A549 (cell line): Measurements from ENCODE around the gene GFY. TPM values are rescaled to one million over a fixed set of nuclear protein-coding genes. Genes with fewer than 3 reads are reported as not detected.

Source experiments
- ATAC-seq, 2 experiments: fragments of 200-7000 bp in 1 of 2; fragments of >200 bp in 1 of 2; cut with Nextera tagmentation in 1 of 2; cut with Tn5 transposase in 1 of 2; 3 replicates each; pipeline versions ENCODE4 v1.8.0 to v1.9.1; 2018 to 2020; ENCODE audit warnings: mild to moderate bottlenecking in 1 of 2, moderate library complexity in 1 of 2
- CTCF ChIA-PET: fragments of 300-600 bp; sonication (Branson Sonifier 250); formaldehyde crosslinking; extraction: SDS; loops from one replicate; lab custom pipeline; 2021; ENCODE audit warnings: antibody characterized with exemption, inconsistent platforms; lab: Yijun Ruan, JAX
- POLR2A ChIA-PET: fragments of 350-600 bp; formaldehyde crosslinking; extraction: SDS; loops from one replicate; lab custom pipeline; 2021; ENCODE audit warnings: antibody characterized with exemption, inconsistent platforms; lab: Yijun Ruan, JAX
- DNase-seq, 2 experiments: peaks; one replicate each; pipeline versions ENCODE4 v3.0.0 to v3.0.0-alpha.2; 2011 to 2016; ENCODE audit warnings: low read depth in 1 of 2, low spot score in 1 of 2
- FAIRE-seq: peaks from 2 replicates; lab custom pipeline; 2011; peaks lifted over from hg19 to GRCh38; lab: Jason Lieb, UNC
- H3K27ac ChIP-seq, 2 experiments: fragments of >200 bp; sonication (Bioruptor Twin); formaldehyde crosslinking; 3 replicates each; pipeline ENCODE4 v1.5.1; 2016 to 2017
- H3K4me1 ChIP-seq: fragments of >200 bp; sonication (Bioruptor Twin); formaldehyde crosslinking; 3 replicates; pipeline ENCODE4 v1.6.1; 2016
- H3K4me2 ChIP-seq: fragments of >200 bp; sonication (Bioruptor Twin); formaldehyde crosslinking; 3 replicates; pipeline ENCODE4 v1.6.1; 2016
- H3K4me3 ChIP-seq: fragments of >200 bp; sonication (Bioruptor Twin); formaldehyde crosslinking; 3 replicates; pipeline ENCODE4 v1.5.1; 2016
- H3K9me3 ChIP-seq: fragments of >200 bp; sonication (Bioruptor Twin); formaldehyde crosslinking; 3 replicates; pipeline ENCODE4 v1.6.1; 2016
- ATOH8 ChIP-seq: fragments of 250-450 bp; sonication (Bioruptor Pico); IDR thresholded peaks from 2 replicates; pipeline ENCODE4 v1.5.0; 2020; ENCODE audit warnings: low read depth, mild to moderate bottlenecking, moderate library complexity
- BHLHE40 ChIP-seq: IDR thresholded peaks from 2 replicates; pipeline ENCODE4 v1.6.1; 2012; ENCODE audit warnings: low read depth, low read length, inconsistent platforms
- FOXS1 ChIP-seq: fragments of 250-450 bp; sonication (Bioruptor Pico); IDR thresholded peaks from 2 replicates; pipeline ENCODE4 v1.5.0; 2020; ENCODE audit warnings: mild to moderate bottlenecking, moderate library complexity
- HDAC2 ChIP-seq: fragments of 200-600 bp; sonication (generic); IDR thresholded peaks from 2 replicates; pipeline ENCODE4 v1.6.1; 2016
- HOXA7 ChIP-seq: fragments of 250-450 bp; sonication (Bioruptor Pico); IDR thresholded peaks from 2 replicates; pipeline ENCODE4 v1.5.0; 2020; ENCODE audit warnings: mild to moderate bottlenecking, moderate library complexity
- HOXB13 ChIP-seq: fragments of 250-450 bp; sonication (Bioruptor Pico); IDR thresholded peaks from 2 replicates; pipeline ENCODE4 v1.5.0; 2020; ENCODE audit warnings: low read depth, mild to moderate bottlenecking, moderate library complexity
- MAX ChIP-seq: IDR thresholded peaks from 2 replicates; pipeline ENCODE4 v1.6.1; 2012
- MYC ChIP-seq: IDR thresholded peaks from 2 replicates; pipeline ENCODE4 v1.6.1; 2012; ENCODE audit warnings: mild to moderate bottlenecking, inconsistent platforms, low read length, improper control_type of control experiment, borderline replicate concordance
- PBX3 ChIP-seq: IDR thresholded peaks from 2 replicates; pipeline ENCODE4 v1.6.1; 2012
- PHF8 ChIP-seq: fragments of 200-600 bp; sonication (generic); IDR thresholded peaks from 2 replicates; pipeline ENCODE4 v1.6.1; 2016; ENCODE audit warnings: low read depth, mild to moderate bottlenecking, antibody characterized with exemption, moderate library complexity, borderline replicate concordance
- POLR2A ChIP-seq: IDR thresholded peaks from 2 replicates; pipeline ENCODE4 v1.6.1; 2012; ENCODE audit warnings: mild to moderate bottlenecking, low read length
- POLR2AphosphoS2 ChIP-seq: conservative IDR thresholded peaks from 2 replicates; pipeline ENCODE4 v1.6.1; 2012; ENCODE audit warnings: low read length, improper control_type of control experiment, inconsistent platforms
- RARB ChIP-seq: fragments of 250-450 bp; sonication (Bioruptor Pico); IDR thresholded peaks from 2 replicates; pipeline ENCODE4 v1.8.0; 2021; ENCODE audit warnings: mild to moderate bottlenecking, moderate library complexity
- RNF2 ChIP-seq: fragments of 200-600 bp; sonication (generic); IDR thresholded peaks from 2 replicates; pipeline ENCODE4 v1.6.1; 2016; ENCODE audit warnings: low read depth, mild to moderate bottlenecking, antibody characterized with exemption, moderate library complexity, borderline replicate concordance
- SMC3 ChIP-seq: fragments of >200 bp; sonication (Bioruptor Twin); formaldehyde crosslinking; IDR thresholded peaks from 3 replicates; pipeline ENCODE4 v1.6.1; 2018; ENCODE audit warnings: inconsistent platforms
- TFCP2L1 ChIP-seq: fragments of 250-450 bp; sonication (Bioruptor Pico); IDR thresholded peaks from 2 replicates; pipeline ENCODE4 v1.5.0; 2021; ENCODE audit warnings: mild to moderate bottlenecking
- ZC3H11A ChIP-seq: fragments of 450-650 bp; IDR thresholded peaks from 2 replicates; pipeline ENCODE4 v1.6.1; 2014; ENCODE audit warnings: antibody characterized with exemption, mild to moderate bottlenecking
- ZSCAN20 ChIP-seq: fragments of 250-450 bp; sonication (Bioruptor Pico); IDR thresholded peaks from 2 replicates; pipeline ENCODE4 v1.8.0; 2022; ENCODE audit warnings: mild to moderate bottlenecking, moderate library complexity
- WGBS: methylation state at CpG from one replicate; pipeline ENCODE4 v1.1.6; 2017; ENCODE audit errors: missing lambda C conversion rate; 5-methylcytosine and 5-hydroxymethylcytosine counted together
- polyA plus RNA-seq, 4 experiments: library from polyadenylated mRNA; depleted of rRNA in 3 of 4; stranded (reverse); fragments of >200 nt; fragmentation: RNase III in 1 of 4; extraction: RNeasy Plus Mini Kit Qiagen cat#74134 plus additional on column Dnase treatment in 1 of 4; gene quantifications; 2 replicates in 3 of 4; 3 replicates in 1 of 4; pipeline ENCODE4 v1.2.3, GENCODE V29; 2011 to 2017
- TF ChIP-seq, protein P1 (sequence below): fragments of 250-450 bp; sonication (Bioruptor Pico); IDR thresholded peaks from 2 replicates; pipeline ENCODE4 v1.5.0; 2021; ENCODE audit warnings: mild to moderate bottlenecking, moderate library complexity, borderline replicate concordance

The GFY gene
- polyA plus RNA-seq, 2 of the 4 experiments (the other 2 are of a cell fraction): 0.06 TPM; not detected in 1

DNA sequence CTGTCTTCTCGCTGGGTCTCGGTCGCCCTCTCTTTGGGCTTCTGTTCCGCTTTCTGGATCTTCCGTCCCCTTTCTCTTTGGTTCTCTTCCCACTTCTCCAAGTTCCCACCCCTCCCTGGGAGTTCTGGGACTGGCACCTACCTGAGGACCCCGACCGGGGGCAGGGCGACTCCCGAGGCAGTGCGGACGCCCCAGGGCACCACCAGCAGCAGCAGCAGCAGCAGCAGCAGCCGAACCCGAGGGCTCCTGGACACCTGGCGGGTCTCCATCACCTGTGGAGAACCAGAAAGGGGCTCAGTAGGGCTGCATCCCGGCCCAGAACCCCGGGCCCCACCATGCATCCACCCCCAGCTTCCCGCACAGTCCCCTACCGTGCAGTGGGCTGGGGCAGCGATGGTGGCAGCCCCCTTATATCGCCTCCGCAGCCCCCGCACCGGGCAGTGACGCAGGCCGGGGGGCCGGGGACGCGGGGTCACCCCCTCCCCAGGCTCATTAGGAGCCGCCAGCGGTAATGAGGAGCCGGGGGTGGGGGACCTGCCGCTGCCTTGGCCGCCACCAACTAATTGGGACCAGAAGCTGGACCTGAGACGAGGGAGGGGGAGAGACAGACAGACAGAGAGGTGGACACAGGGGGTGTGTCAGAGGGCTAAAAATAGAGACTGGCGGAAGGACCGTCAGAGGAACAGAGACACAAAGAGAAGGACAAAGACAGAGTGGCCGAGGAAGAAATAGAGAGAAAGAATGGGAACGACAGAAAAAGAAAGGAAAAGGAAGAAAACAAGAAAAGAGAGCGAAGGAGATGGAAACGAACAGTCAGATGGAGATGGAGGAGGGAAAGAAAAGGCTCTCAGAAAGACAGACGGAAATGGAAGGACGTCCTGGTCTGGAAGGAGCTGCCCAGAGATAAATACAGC, 1.9 kb upstream of the GFY start, which contains the start of gene PTH2:
PTH2 (minus strand) TSS at position 371 of the 914 bp plus-strand sequence; CDS start at position 269, 102 bp downstream.
- TF ChIP-seq HOXA7 (no peak), POLR2AphosphoS2 (no peak)
- TF ChIP-seq, all 56 proteins: peak for 0
- H3K4me3 ChIP-seq: peak within 1 kb of the TSS; percentile 38
- ATAC-seq (no peak), DNase-seq (no peak), FAIRE-seq (no peak)
- H3K9me3 ChIP-seq: no peaks in the 10 kb centered on the region
- ChIA-PET POLR2A (no interaction called here), CTCF (interaction anchor here (0.9 to 13.8 kb wide), 7 partner anchors 8 to 197 kb away, joined by 3 to 141 read pairs (median 7); partner anchors contain the start of gene PIH1D1)
- peak within 1 kb of the TSS; percentile 88 for H3K4me2 ChIP-seq
- peaks cover 34% of the 10 kb centered on the region for H3K4me1 ChIP-seq
- whole genome bisulfite sequencing: 40% methylated on average over 25 of the region's 42 CpGs
- H3K27ac ChIP-seq: peak within 1 kb of the TSS; percentile 27 to 79; a peak in 5 of 6 replicates

DNA sequence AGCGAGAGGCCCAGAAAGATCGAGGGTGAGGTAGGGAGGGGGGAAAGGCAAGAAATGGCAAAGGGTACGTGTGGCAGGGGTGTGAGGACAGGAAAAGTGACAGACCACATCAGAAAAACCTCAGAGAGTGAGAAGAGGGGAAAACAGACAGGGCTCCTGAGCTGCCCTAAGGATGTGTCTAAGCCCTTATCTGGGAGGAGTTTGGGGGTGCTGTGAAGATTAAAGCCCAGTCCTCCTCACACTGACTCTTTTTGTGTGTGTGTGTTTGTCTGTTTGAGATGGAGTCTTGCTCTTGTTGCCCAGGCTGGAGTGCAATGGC, 1.2 kb upstream of the GFY start:
- ChIA-PET CTCF (interaction anchor here (0.9 to 13.8 kb wide), 9 partner anchors 8 to 198 kb away, joined by 3 to 141 read pairs (median 6); partner anchors contain the start of gene PIH1D1), POLR2A (no interaction called here)
- ATAC-seq (no peak), FAIRE-seq (no peak), DNase-seq (no peak)
- Histone ChIP-seq H3K27ac (no peak overlapping the region), H3K4me2 (no peak overlapping the region), H3K4me3 (no peak overlapping the region), H3K9me3 (no peaks in the 10 kb centered on the region), H3K4me1 (peaks cover 37% of the 10 kb centered on the region)
- TF ChIP-seq ATOH8 (CRISPR knock-in tag) (no peak), PHF8 (no peak), PBX3 (no peak), FOXS1 (no peak)
- 34% methylated on average over 3 of the region's 3 CpGs for WGBS

- peaks cover 37% of the 10 kb centered on the region for H3K4me1 ChIP-seq
- FAIRE-seq (no peak), DNase-seq (no peak), ATAC-seq (no peak; a peak in 1 of 6 replicates)
- no peak overlapping the region for H3K27ac ChIP-seq
- 20% methylated on average over 30 of the region's 30 CpGs for WGBS
- no peaks in the 10 kb centered on the region for H3K9me3 ChIP-seq
- POLR2A ChIA-PET: interaction anchor here (1.6 kb wide), 1 partner anchor 64 kb away, joined by 3 read pairs; the partner anchor contains the start of gene TEAD2
- peak overlapping the region; percentile 52; the same call in 2 of the 3 replicates for H3K4me2 ChIP-seq
- no peak for TF ChIP-seq SMC3
- TF ChIP-seq PHF8: no peak
- no peak for TF ChIP-seq ZC3H11A
- TF ChIP-seq ZSCAN20: no peak
- CTCF ChIA-PET: interaction anchor here (0.7 to 13.8 kb wide), 10 partner anchors 7 to 145 kb away, joined by 3 to 141 read pairs (median 6); partner anchors contain the start of gene PIH1D1
- no peak overlapping the region for H3K4me3 ChIP-seq
These were observed 869 bp downstream of the GFY start for GRCh38 chr19:49425922-49426592.

DNA sequence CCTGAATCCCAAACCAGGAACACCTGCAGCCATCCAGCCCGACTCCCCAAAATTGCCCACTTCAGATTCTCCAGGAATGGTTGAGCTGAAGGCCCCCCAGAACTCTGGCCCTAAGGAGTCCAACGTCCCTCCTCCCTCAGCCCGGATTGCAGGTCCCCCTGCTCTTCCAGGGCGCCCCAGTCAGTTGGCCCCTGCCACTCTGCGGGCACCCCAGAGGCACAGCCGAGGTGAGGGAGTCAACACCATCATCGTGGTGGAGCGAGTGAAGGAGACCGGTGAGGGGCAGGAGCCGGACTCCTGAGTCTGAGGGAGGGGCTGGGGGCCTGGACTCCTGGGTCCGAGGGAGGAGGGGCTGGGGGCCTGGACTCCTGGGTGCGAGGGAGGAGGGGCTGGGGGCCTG, 2.2 kb downstream of the GFY start:
- Histone ChIP-seq H3K4me3 (peak overlapping the region; percentile 39; the same call in 1 of the 3 replicates), H3K9me3 (no peaks in the 10 kb centered on the region; the same call in 2 of the 3 replicates), H3K4me1 (peaks cover 35% of the 10 kb centered on the region), H3K4me2 (peak overlapping the region; percentile 98), H3K27ac (peak overlapping the region in 1 of 2 experiments; percentile 66; a peak in 3 of 6 replicates)
- ATAC-seq: no peak
- ChIA-PET POLR2A (no interaction called here), CTCF (interaction anchor here (0.7 to 13.8 kb wide), 8 partner anchors 9 to 120 kb away, joined by 3 to 141 read pairs (median 6); no protein-coding TSS in a partner anchor)
- FAIRE-seq: no peak
- no peak for DNase-seq
- 65% methylated on average over 7 of the region's 12 CpGs for WGBS
- TF ChIP-seq HOXB13 (CRISPR knock-in tag) (no peak), BHLHE40 (no peak), RNF2 (no peak), TFCP2L1 (CRISPR knock-in tag) (no peak), MYC (no peak), RARB (CRISPR knock-in tag) (no peak), POLR2A (no peak), HDAC2 (no peak), MAX (no peak)
- TF ChIP-seq, protein P1, sequence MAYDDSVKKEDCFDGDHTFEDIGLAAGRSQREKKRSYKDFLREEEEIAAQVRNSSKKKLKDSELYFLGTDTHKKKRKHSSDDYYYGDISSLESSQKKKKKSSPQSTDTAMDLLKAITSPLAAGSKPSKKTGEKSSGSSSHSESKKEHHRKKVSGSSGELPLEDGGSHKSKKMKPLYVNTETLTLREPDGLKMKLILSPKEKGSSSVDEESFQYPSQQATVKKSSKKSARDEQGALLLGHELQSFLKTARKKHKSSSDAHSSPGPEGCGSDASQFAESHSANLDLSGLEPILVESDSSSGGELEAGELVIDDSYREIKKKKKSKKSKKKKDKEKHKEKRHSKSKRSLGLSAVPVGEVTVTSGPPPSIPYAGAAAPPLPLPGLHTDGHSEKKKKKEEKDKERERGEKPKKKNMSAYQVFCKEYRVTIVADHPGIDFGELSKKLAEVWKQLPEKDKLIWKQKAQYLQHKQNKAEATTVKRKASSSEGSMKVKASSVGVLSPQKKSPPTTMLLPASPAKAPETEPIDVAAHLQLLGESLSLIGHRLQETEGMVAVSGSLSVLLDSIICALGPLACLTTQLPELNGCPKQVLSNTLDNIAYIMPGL: no peak
